Sigmoid colon (tissue), 4 donors: ENCODE measurements around the gene COL25A1.

Experiments used
- CTCF ChIP-seq, 4 experiments: fragments of 450-650 bp in 3 of 4; fragments of 200-600 bp in 1 of 4; IDR thresholded peaks; one replicate each; pipeline ENCODE4 v1.5.1; 2016 to 2019; ENCODE audit warnings: antibody characterized with exemption in 4 of 4, mild to moderate bottlenecking in 3 of 4, moderate library complexity in 2 of 4
- EP300 ChIP-seq, 4 donors: sonication (generic); formaldehyde crosslinking; IDR thresholded peaks; one replicate each; pipeline ENCODE4 v1.6.1; 2017; ENCODE audit warnings: antibody characterized with exemption in 4 of 4
- POLR2A ChIP-seq, 2 donors: fragments of 450-650 bp; IDR thresholded peaks; one replicate each; pipeline ENCODE4 v1.6.1; 2016; ENCODE audit warnings: antibody characterized with exemption in 2 of 2, mild to moderate bottlenecking in 2 of 2, moderate library complexity in 2 of 2
- POLR2AphosphoS5 ChIP-seq, 4 donors: sonication (generic); formaldehyde crosslinking; IDR thresholded peaks; one replicate each; pipeline ENCODE4 v1.6.1; 2017; ENCODE audit warnings: antibody characterized with exemption in 4 of 4

DNA sequence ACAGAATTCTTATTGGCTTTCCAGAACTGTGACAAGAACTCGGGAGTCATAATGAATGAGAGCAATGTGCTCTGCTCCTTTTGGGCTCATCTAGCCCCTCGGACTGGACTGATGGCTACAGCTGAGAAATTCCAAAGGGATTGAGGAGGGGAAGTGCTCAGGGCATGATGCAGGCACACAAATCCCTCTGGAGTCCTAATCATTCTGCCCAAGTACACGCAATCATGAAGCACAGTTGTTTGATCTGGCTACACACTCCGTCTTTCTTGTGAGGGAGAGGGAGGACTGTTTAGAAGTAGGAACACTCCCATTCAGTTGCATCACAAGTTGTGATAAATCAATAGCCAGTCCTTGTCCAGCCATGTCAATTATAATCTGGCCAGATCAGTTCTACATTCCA, 237.5 kb downstream of the COL25A1 start:
- TF ChIP-seq CTCF (IDR thresholded peaks at IDR 0.05) (no peak), POLR2A (IDR thresholded peaks at IDR 0.05) (no peak), EP300 (IDR thresholded peaks at IDR 0.05) (no peak), POLR2AphosphoS5 (IDR thresholded peaks at IDR 0.05) (no peak)
